Retinal pigment epithelial cell (primary cell): ENCODE results near the gene HAUS5.

Experiments used
- DNase-seq: peaks from one replicate; pipeline ENCODE4 v3.0.0-alpha.2; 2010; ENCODE audit warnings: low read depth
- H3K4me3 ChIP-seq: 2 replicates; pipeline ENCODE4 v1.5.1; 2011; ENCODE audit warnings: mild to moderate bottlenecking, low read length, control low read depth, moderate library complexity
- TF ChIP-seq, protein P1 (sequence below): conservative IDR thresholded peaks from 2 replicates; pipeline ENCODE4 v1.5.1; 2011; ENCODE audit warnings: low read depth, low read length, control low read depth, inconsistent platforms

HAUS5 gene

DNA sequence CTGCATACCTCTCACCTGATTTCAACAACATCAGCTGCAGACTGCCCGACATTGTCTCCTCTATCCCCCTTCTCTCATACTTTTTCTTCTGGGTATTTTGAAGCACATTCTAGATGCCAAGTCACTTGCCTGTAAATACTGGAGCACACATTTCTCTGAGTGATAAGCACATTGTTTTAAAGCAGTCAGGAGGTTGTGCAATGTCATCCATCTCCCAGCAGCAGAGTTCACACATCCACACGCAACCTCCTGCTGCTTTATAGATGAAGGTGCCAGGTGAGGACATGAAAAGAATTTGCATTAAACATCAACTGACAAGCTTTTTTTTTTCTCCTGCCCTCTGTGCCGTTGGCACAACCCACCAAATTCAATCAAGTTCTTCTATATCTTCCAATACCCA is 59.3 kb downstream of the HAUS5 start:
- TF ChIP-seq, protein P1, sequence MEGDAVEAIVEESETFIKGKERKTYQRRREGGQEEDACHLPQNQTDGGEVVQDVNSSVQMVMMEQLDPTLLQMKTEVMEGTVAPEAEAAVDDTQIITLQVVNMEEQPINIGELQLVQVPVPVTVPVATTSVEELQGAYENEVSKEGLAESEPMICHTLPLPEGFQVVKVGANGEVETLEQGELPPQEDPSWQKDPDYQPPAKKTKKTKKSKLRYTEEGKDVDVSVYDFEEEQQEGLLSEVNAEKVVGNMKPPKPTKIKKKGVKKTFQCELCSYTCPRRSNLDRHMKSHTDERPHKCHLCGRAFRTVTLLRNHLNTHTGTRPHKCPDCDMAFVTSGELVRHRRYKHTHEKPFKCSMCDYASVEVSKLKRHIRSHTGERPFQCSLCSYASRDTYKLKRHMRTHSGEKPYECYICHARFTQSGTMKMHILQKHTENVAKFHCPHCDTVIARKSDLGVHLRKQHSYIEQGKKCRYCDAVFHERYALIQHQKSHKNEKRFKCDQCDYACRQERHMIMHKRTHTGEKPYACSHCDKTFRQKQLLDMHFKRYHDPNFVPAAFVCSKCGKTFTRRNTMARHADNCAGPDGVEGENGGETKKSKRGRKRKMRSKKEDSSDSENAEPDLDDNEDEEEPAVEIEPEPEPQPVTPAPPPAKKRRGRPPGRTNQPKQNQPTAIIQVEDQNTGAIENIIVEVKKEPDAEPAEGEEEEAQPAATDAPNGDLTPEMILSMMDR, result no peak
- H3K4me3 ChIP-seq, result no peak overlapping the region
- no peak for DNase-seq

DNA sequence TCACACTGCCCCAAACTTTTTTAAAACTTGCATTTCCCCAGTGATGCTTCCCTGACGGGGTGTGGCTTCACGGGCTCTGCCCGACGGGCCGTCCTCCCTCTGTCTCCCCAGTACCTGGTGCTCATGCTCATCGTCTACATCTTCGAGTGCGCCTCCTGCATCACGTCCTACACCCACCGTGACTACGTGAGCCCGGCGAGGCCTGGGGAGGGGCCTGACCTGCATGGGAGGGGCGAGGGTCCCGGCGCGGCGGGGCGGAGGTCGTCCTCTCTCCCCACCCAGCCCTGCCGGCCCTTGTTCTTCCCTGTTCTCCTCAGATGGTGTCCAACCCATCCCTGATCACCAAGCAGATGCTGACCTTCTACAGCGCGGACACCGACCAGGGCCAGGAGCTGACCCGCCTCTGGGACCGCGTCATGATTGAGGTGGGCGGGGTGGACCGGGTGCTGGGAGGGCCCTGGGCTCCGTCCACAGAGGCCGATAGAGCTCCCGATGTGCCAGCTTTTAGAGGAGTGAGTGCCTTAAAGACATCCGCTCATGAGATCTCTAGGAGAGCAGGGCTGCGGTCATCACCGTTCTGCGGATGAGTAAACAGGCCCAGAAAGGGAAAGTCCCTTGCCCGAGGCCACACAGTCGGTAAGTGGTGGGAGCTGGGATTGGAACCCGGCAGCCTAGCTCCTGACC is 60.7 kb downstream of the HAUS5 start:
- TF ChIP-seq, protein P1, result no peak
- no peak for DNase-seq
- H3K4me3 ChIP-seq, result peak overlapping the region; percentile 33
